GM12878 (cell line): ENCODE data around the gene GOSR1.

Experiments used
- CHD2 ChIP-seq: IDR thresholded peaks from 2 replicates; pipeline ENCODE4 v1.6.1; 2011; ENCODE audit warnings: low read depth, low read length, improper control_type of control experiment, borderline replicate concordance
- KAT2A ChIP-seq: conservative IDR thresholded peaks from 2 replicates; pipeline ENCODE4 v1.6.1; 2011; ENCODE audit warnings: low read depth, low read length; ENCODE audit not compliant: control insufficient read depth
- KDM1A ChIP-seq: fragments of 200-600 bp; sonication (generic); IDR thresholded peaks from 2 replicates; pipeline ENCODE4 v1.6.1; 2016; ENCODE audit warnings: borderline replicate concordance
- STAT3 ChIP-seq: IDR thresholded peaks from 2 replicates; pipeline ENCODE4 v1.6.1; 2011; ENCODE audit warnings: low read depth, low read length, improper control_type of control experiment
- TAF1 ChIP-seq: IDR thresholded peaks from 2 replicates; pipeline ENCODE4 v1.6.1; 2011; ENCODE audit warnings: mild to moderate bottlenecking, low read depth, low read length, borderline replicate concordance

- TF ChIP-seq STAT3 (no peak), KAT2A (no peak), KDM1A (no peak), TAF1 (no peak), CHD2 (no peak)
Observed at GRCh38 chr17:30493780-30494179, 16.6 kb downstream of the GOSR1 start.
